GM21360 (cell line): Measurements from ENCODE around the gene HSDL2.
"Not testable (repeated sequence)": the region's sequence is repeated elsewhere in the genome, so short reads cannot be mapped to it uniquely, and the experiment has no call there.

Source experiments
- ATAC-seq: cut with Tn5 transposase; IDR thresholded peaks from one replicate; pipeline ENCODE4 v1.9.1; 2021; ENCODE audit warnings: mild to moderate bottlenecking, moderate library complexity; ENCODE audit not compliant: unreplicated experiment

Gene HSDL2

GRCh38 chr9:112365257-112365656, 14.7 kb upstream of the HSDL2 start:
- not testable (repeated sequence) for ATAC-seq

- ATAC-seq: no peak
Measured at GRCh38 chr9:112366591-112366990, 13.3 kb upstream of the HSDL2 start.

GRCh38 chr9:112367465-112367864, 12.4 kb upstream of the HSDL2 start:
- no peak for ATAC-seq

GRCh38 chr9:112369817-112370216, 10.1 kb upstream of the HSDL2 start:
- ATAC-seq: no peak

GRCh38 chr9:112371060-112371459, 8.8 kb upstream of the HSDL2 start:
- no peak for ATAC-seq

- not testable (repeated sequence) for ATAC-seq
Measured at GRCh38 chr9:112373666-112374065, 6.2 kb upstream of the HSDL2 start.

- not testable (repeated sequence) for ATAC-seq
Measured at GRCh38 chr9:112374232-112374631, 5.7 kb upstream of the HSDL2 start.

GRCh38 chr9:112375361-112375760, 4.5 kb upstream of the HSDL2 start:
- no peak for ATAC-seq

GRCh38 chr9:112377087-112377486, 2.8 kb upstream of the HSDL2 start:
- ATAC-seq: no peak

- ATAC-seq: no peak
Measured at GRCh38 chr9:112377684-112378327, 2.1 kb upstream of the HSDL2 start.

GRCh38 chr9:112378328-112379176, 1.4 kb upstream of the HSDL2 start:
- peak; percentile 2 for ATAC-seq

GRCh38 chr9:112379177-112380101, 469 bp upstream of the HSDL2 start:
- ATAC-seq: peak; percentile 68

- ATAC-seq: no peak
Measured at GRCh38 chr9:112380825-112381221, 915 bp downstream of the HSDL2 start.

- no peak for ATAC-seq
Measured at GRCh38 chr9:112382066-112382465, 2.2 kb downstream of the HSDL2 start.

GRCh38 chr9:112382501-112383364, 2.8 kb downstream of the HSDL2 start:
- ATAC-seq: no peak

- ATAC-seq: no peak
Measured at GRCh38 chr9:112384219-112384618, 4.3 kb downstream of the HSDL2 start.

GRCh38 chr9:112384690-112385089, 4.8 kb downstream of the HSDL2 start:
- ATAC-seq: no peak

GRCh38 chr9:112387115-112387514, 7.2 kb downstream of the HSDL2 start:
- ATAC-seq: no peak

- not testable (repeated sequence) for ATAC-seq
Measured at GRCh38 chr9:112389897-112390296, 10.0 kb downstream of the HSDL2 start.

- ATAC-seq: not testable (repeated sequence)
Measured at GRCh38 chr9:112391936-112392560, 12.1 kb downstream of the HSDL2 start.
